Nephron (organoid): ENCODE measurements around the gene GPR35.

Experiments used
- H3K27ac Mint-ChIP-seq, 3 experiments: 2 replicates each; pipeline ENCODE4 v1.8.0; 2020; ENCODE audit warnings: mixed read lengths in 3 of 3, mild to moderate bottlenecking in 2 of 3, moderate library complexity in 1 of 3
- H3K27me3 Mint-ChIP-seq: 2 replicates; pipeline ENCODE4 v1.8.0; 2021; ENCODE audit warnings: low read depth, mild to moderate bottlenecking, moderate library complexity, mixed read lengths
- H3K36me3 Mint-ChIP-seq: 2 replicates; pipeline ENCODE4 v1.8.0; 2020; ENCODE audit warnings: low read depth, mixed read lengths
- H3K4me1 Mint-ChIP-seq: 2 replicates; pipeline ENCODE4 v1.8.0; 2020; ENCODE audit warnings: mixed read lengths
- H3K4me3 Mint-ChIP-seq, 3 experiments: 2 replicates each; pipeline ENCODE4 v1.8.0; 2020; ENCODE audit warnings: mild to moderate bottlenecking in 3 of 3, mixed read lengths in 3 of 3, moderate library complexity in 2 of 3
- H3K9me3 Mint-ChIP-seq: 2 replicates; pipeline ENCODE4 v1.8.0; 2020; ENCODE audit warnings: mixed read lengths
- CTCF ChIP-seq, 3 experiments: fragments of 200-600 bp; sonication (generic); IDR thresholded peaks; one replicate each; pipeline ENCODE4 v1.5.0; 2021; ENCODE audit warnings: antibody characterized with exemption in 3 of 3; ENCODE audit not compliant: unreplicated experiment in 3 of 3

Gene GPR35

GRCh38 chr2:240594511-240595380 lies 30.5 kb upstream of the GPR35 start:
- Mint-ChIP-seq H3K4me1 (no peaks in the 10 kb centered on the region), H3K27ac (no peak overlapping the region), H3K36me3 (peaks cover 10% of the 10 kb centered on the region), H3K27me3 (no peaks in the 10 kb centered on the region), H3K4me3 (no peak overlapping the region), H3K9me3 (no peaks in the 10 kb centered on the region)
- no peak for TF ChIP-seq CTCF (IDR thresholded peaks at IDR 0.05; ENCODE audit: unreplicated experiment in 3 of 3)

- TF ChIP-seq CTCF (IDR thresholded peaks at IDR 0.05; ENCODE audit: unreplicated experiment in 3 of 3), result peak in 2 of 3 experiments; percentile 12 to 25
- Mint-ChIP-seq H3K9me3 (no peaks in the 10 kb centered on the region), H3K36me3 (peaks cover 15% of the 10 kb centered on the region)
These were observed 29.8 kb upstream of the GPR35 start for GRCh38 chr2:240595381-240596079.

DNA sequence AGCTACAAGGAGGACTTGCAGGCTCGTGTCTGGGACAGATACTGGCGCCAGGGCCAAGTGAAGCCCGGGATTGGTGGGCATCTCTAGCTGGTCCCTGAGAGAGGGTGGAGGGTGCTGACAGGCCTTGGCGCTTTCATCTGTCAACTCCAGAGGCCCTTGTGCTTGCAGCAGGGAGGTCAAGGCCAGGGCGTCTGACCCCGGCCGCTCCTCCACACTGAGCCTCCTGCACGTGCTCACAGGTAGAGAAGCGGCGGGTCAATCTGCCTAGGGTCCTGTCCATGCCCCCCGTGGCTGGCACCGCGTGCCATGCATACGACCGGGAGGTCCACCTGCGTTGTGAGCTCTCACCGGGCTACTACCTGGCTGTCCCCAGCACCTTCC lies 29.2 kb upstream of the GPR35 start:
- Mint-ChIP-seq H3K36me3 (peaks cover 12% of the 10 kb centered on the region), H3K4me3 (no peak overlapping the region), H3K9me3 (no peaks in the 10 kb centered on the region)

More at GRCh38 chr2:240595381-240596079, 29.8 kb upstream of the GPR35 start:
- Mint-ChIP-seq H3K4me3 (no peak overlapping the region), H3K4me1 (no peaks in the 10 kb centered on the region), H3K27ac (no peak overlapping the region), H3K27me3 (no peaks in the 10 kb centered on the region)

DNA sequence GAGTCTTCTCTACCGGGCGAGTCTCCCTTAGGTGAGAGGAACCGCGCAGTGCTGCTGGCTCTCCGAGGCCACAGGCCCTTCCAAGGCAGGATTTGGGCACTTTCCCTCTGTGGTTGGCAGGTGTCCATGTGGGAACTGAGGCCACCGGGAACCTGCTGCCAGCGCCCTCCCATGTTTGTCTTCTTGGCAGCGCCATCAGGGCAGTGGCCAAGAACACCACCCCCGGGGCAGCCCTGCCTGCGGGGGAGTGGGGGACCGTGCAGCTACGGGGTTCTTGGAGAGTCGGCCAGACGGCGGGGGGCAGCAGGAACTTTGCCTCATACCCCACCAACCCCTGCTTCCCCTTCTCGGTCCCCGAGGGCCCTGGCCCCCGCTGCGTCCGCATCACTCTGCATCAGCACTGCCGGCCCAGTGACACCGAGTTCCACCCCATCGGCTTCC lies 28.8 kb upstream of the GPR35 start:
- no peaks in the 10 kb centered on the region for H3K4me1 Mint-ChIP-seq
- H3K36me3 Mint-ChIP-seq, result peaks cover 8% of the 10 kb centered on the region
- H3K9me3 Mint-ChIP-seq, result no peaks in the 10 kb centered on the region
- H3K27me3 Mint-ChIP-seq, result no peaks in the 10 kb centered on the region
- H3K27ac Mint-ChIP-seq, result no peak overlapping the region
- no peak overlapping the region for H3K4me3 Mint-ChIP-seq
- TF ChIP-seq CTCF (IDR thresholded peaks at IDR 0.05; ENCODE audit: unreplicated experiment in 3 of 3), result no peak

More for the DNA sequence above, 29.2 kb upstream of the GPR35 start:
- H3K4me1 Mint-ChIP-seq, result no peaks in the 10 kb centered on the region
- TF ChIP-seq CTCF (IDR thresholded peaks at IDR 0.05; ENCODE audit: unreplicated experiment in 3 of 3), result no peak
- no peak overlapping the region for H3K27ac Mint-ChIP-seq
- H3K27me3 Mint-ChIP-seq, result no peaks in the 10 kb centered on the region

DNA sequence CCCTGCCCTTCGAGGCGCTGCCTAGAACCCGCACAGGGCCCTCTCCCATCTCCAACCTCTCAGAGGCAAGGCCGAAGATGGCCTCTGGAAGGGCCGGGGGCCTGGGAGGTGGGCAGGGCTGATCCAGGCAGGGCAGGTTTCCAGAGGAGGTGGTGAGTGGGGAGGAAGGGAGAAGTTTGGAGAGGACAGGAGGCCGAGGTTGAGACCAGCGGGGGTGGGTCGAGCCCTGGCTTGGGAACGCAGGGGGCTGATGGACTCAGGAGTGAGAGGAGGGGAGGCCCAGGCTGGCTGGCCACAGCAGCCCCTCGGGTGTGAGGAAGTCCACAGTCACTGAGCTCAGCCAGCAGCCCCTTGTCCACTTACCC lies 28.2 kb upstream of the GPR35 start:
- Mint-ChIP-seq H3K4me1 (no peaks in the 10 kb centered on the region), H3K4me3 (no peak overlapping the region)
- no peak for TF ChIP-seq CTCF (IDR thresholded peaks at IDR 0.05; ENCODE audit: unreplicated experiment in 3 of 3)

More for the DNA sequence above, 28.2 kb upstream of the GPR35 start:
- Mint-ChIP-seq H3K9me3 (no peaks in the 10 kb centered on the region), H3K27me3 (no peaks in the 10 kb centered on the region), H3K27ac (no peak overlapping the region), H3K36me3 (peaks cover 6% of the 10 kb centered on the region)
